ENCODE results near the gene TSPOAP1.

DNA sequence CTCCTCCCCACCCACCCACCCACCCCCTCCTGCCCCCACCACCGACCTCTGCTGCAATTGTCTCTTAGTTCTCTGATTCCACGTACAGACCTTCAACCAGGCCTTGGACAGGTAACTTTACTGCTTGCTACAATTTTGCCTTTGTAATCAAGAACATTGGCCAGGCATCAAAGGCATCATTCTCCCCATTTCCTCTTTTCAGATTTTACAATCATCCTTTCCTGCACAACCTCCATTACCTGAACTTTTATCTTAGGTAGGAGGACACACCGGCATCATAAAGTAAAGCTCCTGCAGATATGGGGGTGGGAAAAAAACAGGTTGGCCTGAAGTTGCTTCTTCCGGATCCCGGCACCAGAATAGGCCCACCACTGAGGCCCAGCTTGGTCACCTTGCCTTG lies 49.1 kb upstream of the TSPOAP1 start:
- no peak for TF ChIP-seq ZEB1 (IDR thresholded peaks at IDR 0.05; ENCODE audit: insufficient replicate concordance, low read depth)
- TF ChIP-seq, protein P1, sequence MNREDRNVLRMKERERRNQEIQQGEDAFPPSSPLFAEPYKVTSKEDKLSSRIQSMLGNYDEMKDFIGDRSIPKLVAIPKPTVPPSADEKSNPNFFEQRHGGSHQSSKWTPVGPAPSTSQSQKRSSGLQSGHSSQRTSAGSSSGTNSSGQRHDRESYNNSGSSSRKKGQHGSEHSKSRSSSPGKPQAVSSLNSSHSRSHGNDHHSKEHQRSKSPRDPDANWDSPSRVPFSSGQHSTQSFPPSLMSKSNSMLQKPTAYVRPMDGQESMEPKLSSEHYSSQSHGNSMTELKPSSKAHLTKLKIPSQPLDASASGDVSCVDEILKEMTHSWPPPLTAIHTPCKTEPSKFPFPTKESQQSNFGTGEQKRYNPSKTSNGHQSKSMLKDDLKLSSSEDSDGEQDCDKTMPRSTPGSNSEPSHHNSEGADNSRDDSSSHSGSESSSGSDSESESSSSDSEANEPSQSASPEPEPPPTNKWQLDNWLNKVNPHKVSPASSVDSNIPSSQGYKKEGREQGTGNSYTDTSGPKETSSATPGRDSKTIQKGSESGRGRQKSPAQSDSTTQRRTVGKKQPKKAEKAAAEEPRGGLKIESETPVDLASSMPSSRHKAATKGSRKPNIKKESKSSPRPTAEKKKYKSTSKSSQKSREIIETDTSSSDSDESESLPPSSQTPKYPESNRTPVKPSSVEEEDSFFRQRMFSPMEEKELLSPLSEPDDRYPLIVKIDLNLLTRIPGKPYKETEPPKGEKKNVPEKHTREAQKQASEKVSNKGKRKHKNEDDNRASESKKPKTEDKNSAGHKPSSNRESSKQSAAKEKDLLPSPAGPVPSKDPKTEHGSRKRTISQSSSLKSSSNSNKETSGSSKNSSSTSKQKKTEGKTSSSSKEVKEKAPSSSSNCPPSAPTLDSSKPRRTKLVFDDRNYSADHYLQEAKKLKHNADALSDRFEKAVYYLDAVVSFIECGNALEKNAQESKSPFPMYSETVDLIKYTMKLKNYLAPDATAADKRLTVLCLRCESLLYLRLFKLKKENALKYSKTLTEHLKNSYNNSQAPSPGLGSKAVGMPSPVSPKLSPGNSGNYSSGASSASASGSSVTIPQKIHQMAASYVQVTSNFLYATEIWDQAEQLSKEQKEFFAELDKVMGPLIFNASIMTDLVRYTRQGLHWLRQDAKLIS (CRISPR knock-in tag; IDR thresholded peaks at IDR 0.05), result no peak
- TF ChIP-seq, protein P2, sequence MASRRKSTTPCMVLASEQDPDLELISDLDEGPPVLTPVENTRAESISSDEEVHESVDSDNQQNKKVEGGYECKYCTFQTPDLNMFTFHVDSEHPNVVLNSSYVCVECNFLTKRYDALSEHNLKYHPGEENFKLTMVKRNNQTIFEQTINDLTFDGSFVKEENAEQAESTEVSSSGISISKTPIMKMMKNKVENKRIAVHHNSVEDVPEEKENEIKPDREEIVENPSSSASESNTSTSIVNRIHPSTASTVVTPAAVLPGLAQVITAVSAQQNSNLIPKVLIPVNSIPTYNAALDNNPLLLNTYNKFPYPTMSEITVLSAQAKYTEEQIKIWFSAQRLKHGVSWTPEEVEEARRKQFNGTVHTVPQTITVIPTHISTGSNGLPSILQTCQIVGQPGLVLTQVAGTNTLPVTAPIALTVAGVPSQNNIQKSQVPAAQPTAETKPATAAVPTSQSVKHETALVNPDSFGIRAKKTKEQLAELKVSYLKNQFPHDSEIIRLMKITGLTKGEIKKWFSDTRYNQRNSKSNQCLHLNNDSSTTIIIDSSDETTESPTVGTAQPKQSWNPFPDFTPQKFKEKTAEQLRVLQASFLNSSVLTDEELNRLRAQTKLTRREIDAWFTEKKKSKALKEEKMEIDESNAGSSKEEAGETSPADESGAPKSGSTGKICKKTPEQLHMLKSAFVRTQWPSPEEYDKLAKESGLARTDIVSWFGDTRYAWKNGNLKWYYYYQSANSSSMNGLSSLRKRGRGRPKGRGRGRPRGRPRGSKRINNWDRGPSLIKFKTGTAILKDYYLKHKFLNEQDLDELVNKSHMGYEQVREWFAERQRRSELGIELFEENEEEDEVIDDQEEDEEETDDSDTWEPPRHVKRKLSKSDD (CRISPR knock-in tag; IDR thresholded peaks at IDR 0.05; ENCODE audit: low read depth), result no peak
- no peak for TF ChIP-seq POLR2AphosphoS5 (IDR thresholded peaks at IDR 0.05; ENCODE audit: low read depth, low read length)
- no peak for TF ChIP-seq FOSL1 (CRISPR knock-in tag; IDR thresholded peaks at IDR 0.05; ENCODE audit: borderline replicate concordance)
- TF ChIP-seq, protein P3, sequence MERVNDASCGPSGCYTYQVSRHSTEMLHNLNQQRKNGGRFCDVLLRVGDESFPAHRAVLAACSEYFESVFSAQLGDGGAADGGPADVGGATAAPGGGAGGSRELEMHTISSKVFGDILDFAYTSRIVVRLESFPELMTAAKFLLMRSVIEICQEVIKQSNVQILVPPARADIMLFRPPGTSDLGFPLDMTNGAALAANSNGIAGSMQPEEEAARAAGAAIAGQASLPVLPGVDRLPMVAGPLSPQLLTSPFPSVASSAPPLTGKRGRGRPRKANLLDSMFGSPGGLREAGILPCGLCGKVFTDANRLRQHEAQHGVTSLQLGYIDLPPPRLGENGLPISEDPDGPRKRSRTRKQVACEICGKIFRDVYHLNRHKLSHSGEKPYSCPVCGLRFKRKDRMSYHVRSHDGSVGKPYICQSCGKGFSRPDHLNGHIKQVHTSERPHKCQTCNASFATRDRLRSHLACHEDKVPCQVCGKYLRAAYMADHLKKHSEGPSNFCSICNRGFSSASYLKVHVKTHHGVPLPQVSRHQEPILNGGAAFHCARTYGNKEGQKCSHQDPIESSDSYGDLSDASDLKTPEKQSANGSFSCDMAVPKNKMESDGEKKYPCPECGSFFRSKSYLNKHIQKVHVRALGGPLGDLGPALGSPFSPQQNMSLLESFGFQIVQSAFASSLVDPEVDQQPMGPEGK (CRISPR knock-in tag; IDR thresholded peaks at IDR 0.05), result no peak
- TF ChIP-seq, protein P4, sequence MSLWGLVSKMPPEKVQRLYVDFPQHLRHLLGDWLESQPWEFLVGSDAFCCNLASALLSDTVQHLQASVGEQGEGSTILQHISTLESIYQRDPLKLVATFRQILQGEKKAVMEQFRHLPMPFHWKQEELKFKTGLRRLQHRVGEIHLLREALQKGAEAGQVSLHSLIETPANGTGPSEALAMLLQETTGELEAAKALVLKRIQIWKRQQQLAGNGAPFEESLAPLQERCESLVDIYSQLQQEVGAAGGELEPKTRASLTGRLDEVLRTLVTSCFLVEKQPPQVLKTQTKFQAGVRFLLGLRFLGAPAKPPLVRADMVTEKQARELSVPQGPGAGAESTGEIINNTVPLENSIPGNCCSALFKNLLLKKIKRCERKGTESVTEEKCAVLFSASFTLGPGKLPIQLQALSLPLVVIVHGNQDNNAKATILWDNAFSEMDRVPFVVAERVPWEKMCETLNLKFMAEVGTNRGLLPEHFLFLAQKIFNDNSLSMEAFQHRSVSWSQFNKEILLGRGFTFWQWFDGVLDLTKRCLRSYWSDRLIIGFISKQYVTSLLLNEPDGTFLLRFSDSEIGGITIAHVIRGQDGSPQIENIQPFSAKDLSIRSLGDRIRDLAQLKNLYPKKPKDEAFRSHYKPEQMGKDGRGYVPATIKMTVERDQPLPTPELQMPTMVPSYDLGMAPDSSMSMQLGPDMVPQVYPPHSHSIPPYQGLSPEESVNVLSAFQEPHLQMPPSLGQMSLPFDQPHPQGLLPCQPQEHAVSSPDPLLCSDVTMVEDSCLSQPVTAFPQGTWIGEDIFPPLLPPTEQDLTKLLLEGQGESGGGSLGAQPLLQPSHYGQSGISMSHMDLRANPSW (CRISPR knock-in tag; IDR thresholded peaks at IDR 0.05; ENCODE audit: borderline replicate concordance), result no peak
- TF ChIP-seq ZNF143 (CRISPR knock-in tag; IDR thresholded peaks at IDR 0.05), result no peak
- no peak for TF ChIP-seq ZNF282 (IDR thresholded peaks at IDR 0.05; ENCODE audit: partially characterized antibody)
- TF ChIP-seq ZFP36 (IDR thresholded peaks at IDR 0.05; ENCODE audit: borderline replicate concordance, low read depth, low read length, partially characterized antibody), result no peak
- TF ChIP-seq ZNF17 (CRISPR knock-in tag; IDR thresholded peaks at IDR 0.05), result no peak

Measured in HepG2 (cell line).